HUDEP-2 (cell line): ENCODE results near the gene CFAP300.

ENCODE experiments used
- DNase-seq, 76 experiments: peaks; one replicate each; lab custom pipeline; 2025; ENCODE audit not compliant: unreplicated experiment in 76 of 76; lab: John Stamatoyannopoulos, UW

Gene CFAP300

DNA sequence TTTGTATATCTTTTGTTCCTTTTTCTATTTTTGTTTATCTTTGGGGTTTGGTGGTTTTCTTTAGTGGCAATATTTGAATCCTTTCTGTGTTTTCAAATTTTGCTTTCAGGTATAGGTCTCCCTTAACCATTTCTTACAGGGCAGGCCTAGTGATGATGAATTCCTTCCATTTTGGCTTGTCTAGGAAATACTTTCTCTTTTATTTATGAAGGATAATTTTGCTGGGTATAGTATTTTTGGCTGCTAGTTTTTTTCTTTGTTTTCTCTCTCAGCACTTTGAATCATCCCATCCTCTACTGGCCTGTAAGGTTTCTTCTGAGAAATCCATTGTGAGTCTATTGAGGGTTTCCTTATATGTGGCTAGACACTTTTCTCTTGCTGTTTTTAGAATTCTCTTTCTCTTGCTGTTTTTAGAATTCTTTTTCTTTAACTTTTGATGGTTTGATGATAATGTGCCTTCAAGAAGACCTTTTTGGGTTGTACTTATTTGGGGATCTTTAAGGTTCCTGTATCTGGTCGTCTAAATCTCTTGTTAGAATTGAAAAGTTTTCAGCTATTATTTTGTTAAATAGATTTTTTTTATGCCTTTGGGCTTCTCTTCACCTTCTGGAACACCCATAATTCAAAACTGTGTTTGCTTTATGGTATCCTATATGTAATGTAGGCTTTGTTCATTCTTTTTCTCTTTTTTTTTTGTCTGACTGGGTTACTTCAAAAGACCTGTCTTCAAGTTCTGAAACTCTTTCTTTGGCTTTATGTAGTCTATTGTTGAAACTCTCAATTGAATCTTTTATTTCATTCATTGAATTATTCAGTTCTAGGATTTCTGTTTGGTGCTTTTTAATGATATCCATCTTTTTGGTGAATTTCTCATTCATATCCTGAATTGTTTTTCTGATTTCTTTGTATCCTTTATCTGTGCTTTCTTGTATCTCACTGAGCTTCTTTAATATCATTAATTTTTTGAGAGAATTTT, 24.5 kb downstream of the CFAP300 start:
- DNase-seq, result no peak

DNA sequence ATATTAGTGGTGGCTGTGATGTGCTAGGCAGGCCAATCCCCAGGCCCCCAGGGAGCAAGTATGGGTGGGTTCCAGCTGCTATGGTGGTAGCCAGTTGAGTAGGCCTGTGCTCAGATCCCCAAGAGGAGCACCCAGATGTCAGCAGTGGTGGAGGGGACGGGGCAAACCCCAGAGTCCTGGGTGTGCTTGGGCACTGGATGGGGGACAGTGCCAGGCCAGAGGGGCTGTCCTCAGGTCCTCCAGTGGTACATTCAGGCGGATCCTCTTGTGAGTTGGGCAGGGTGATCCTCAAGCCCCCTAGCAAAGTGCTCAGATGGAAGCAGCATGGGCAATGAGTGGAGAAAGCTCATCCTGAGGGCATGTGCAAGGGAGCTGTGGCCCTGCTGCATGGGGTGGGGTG, 26.0 kb downstream of the CFAP300 start:
- no peak for DNase-seq

DNA sequence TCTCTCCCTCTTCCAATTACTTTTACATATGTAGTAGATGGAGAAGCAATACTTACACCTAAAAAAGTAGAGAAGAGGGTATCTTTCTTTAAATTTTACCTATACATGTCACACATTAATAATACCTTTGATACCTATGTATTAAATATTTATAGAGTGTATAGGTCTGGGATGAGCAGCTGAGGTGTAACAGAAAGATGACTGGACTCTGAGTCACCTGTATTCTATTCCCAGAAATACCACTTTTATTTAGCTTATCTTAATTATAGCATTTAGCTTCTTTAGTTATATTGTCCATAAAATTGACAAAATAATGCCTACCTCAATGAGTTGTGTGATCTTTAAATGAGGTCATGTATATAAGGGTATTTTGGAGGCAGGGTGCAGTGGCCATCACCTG, 32.4 kb downstream of the CFAP300 start:
- DNase-seq, result no peak

DNA sequence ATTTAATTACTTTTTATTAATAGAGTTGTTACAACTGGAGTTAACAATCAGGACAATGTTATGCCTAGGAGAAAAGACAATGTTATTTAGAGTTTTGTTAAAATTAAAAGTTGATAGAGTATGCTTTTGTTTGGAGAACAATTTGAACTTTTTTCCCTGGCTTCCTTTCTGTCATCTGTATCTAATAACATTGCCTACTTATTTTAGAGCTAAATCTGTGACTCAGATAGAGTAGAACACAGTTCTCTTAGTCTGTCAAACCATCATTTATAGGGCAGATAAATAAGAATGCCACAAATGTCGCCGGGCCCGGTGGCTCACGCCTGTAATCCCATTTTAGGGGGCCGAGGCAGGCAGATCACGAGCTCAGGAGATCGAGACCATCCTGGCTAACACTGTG, 34.1 kb downstream of the CFAP300 start:
- no peak for DNase-seq

DNA sequence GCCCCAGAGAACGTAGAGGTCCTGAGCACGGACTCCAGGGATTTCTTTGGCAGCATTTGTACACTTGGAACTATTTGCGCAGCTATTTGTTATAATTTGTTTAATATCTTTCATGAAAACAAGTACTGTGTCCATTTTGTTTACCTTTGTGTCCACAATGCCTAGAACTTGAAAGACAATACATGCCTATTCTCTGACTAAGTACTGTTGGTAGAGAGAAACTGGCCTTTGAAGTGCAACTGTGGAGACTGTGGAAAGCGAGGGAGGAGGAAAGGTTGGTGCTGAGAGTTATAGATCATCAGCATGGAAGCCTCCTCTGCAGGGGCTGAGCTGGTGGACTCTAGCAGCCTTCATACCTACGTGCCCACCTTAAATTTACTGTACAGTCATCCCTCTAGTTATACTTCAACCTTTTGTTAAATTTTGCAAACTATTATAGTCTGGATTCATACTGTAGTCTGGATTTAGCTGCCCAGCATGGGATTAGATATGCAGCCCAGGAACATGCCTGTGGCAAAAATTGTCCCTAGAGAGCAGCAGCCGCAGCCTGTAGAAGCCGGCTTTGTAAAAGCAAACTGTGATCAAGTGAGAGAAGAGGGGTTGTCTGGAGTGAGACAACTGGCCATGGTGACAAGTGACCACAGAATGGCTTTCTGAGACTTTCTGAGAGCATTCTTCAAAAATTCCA, 38.8 kb downstream of the CFAP300 start:
- no peak for DNase-seq

DNA sequence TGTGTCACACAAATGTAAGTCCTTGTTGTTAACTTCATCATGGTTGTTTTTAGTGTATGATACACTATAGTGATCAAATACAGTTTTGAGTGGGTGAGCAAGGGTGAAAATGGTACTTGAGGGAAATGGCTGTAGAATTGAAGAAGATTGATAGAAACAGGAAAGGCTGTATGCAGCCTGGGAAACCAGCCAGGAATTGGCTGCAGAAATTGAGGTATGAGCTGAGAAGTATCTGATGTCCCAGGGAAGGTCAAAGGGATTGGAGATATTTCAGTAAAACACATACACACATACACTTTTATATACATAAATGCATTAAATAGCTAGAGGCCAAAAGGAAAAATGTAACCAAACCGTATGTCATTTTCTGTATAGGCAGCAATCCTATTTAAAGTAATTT, 49.9 kb downstream of the CFAP300 start:
- no peak for DNase-seq

DNA sequence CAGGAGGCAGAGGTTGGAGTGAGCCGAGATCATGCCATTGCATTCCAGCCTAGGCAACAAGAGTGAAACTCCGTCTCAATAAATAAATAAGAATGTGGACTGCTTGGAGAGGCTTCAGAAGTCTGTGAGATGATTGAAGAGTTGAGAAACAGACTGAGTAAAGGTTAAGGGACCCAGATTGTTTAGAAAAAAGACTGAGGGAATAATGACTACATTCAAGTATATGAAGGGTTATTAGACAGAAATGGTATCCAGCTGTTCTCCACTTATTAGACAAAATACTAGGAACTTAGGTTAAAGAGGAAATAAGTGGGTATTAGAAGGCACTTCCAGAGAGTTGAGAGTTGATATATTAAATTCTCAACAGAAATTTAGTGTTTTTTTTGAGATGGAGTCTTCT, 52.5 kb downstream of the CFAP300 start:
- DNase-seq, result no peak

DNA sequence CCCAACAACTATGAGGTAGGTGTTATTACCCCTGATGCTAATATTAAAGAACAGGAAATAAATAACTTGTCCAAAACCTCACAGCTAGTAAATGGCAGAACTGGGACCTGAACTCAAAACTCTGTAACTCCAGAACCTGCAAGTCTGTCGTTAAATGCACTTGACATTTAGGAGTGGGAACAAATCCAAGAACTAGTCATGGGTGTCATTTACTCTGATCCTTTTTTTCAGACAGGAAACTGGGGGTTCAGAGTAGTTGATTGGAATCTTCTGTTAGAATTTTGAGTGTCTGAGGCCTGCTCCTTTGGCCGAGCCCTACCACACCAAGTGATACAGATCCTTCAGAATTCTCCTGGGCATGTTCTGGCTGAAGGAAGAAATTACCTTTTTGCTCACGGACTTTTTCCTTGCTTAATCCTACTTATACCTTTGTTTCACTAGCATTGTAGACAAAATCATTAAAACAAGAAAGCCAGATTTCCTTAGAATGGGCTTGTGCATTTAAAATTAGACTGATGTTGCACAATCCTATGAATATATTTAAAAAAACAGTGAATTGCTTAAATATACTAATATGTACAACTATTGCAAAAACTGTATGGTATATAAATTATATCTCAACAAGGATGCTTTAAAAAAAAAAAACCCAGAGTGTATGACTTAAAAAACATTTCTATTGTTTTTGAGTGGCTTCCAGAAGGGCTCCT, 61.6 kb downstream of the CFAP300 start:
- DNase-seq, result no peak

DNA sequence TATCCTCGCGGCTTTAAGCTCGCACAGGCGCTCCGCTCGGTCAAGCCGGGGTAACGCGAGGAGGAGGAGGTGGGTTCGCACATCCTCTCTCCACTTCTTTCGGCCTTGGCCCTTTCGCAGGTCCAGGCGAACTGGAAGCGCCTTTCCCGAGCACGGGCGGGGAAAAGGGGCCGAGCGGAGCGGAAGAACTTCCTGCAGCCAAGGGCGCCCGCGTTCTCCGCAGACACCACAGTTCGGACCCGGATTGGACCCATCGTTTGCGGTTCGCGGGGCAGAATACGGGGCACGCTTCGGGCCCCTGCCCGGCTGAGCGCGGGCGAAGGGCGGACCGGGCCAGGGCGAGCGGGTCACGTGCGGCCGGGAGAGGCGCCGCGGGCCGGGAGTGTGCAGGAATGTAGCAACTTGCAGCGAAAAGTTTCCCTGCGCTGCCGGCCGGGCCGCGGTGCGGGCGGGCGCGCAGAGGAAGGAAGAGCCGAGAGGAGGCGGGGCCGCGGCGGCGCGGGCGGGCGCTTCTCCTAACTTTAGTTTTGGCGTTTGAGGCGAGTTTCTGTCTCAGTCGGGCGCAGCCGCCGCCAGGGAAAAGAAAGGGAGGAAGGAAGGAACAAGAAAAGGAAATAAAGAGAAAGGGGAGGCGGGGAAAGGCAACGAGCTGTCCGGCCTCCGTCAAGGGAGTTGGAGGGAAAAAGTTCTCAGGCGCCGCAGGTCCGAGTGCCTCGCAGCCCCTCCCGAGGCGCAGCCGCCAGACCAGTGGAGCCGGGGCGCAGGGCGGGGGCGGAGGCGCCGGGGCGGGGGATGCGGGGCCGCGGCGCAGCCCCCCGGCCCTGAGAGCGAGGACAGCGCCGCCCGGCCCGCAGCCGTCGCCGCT, 62.9 kb downstream of the CFAP300 start, which contains the start of gene YAP1:
Gene YAP1 (plus strand): TSS at position 552 of the 865 bp plus-strand sequence. CDS start 402 bp downstream, outside the sequence.
- DNase-seq, result peak in 60 of 76 experiments; percentile 1 to 63 (median 36)

DNA sequence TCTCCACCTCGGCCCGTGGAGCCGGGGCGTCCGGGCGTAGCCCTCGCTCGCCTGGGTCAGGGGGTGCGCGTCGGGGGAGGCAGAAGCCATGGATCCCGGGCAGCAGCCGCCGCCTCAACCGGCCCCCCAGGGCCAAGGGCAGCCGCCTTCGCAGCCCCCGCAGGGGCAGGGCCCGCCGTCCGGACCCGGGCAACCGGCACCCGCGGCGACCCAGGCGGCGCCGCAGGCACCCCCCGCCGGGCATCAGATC, 63.4 kb downstream of the CFAP300 start:
- peak in 1 of 76 experiments; percentile 32 for DNase-seq

DNA sequence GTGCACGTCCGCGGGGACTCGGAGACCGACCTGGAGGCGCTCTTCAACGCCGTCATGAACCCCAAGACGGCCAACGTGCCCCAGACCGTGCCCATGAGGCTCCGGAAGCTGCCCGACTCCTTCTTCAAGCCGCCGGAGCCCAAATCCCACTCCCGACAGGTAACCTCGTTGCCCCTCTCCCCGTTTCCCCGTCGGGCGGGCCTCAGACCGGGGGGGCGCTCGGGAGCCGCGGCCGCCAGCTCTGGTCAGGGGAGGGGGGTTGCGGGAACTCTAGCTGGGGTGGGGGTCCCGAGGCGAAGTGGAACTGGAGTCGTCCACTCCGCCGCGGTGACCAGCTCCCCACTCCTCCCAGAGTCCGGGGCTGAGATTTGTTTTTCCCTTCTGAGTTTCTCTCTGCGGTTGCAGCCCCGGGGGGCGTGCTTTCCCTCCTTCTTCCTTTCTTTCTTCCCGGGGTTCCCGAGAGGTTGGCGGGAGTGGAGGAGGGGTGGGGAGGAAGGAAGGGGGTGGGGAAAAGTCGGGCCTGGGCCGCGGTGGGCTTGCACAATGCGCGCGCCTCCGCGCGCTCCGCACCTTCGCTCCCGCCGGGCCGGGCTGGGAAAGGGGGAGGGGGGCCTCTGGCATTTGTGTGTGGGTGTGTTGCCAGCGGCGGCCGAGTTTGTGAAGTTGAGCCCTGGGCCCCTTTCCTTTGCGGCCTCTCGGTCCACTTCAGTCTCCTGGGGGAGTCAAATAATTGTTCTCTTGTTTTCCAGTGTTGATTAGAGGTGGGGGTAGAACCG, 64.0 kb downstream of the CFAP300 start:
- no peak for DNase-seq

DNA sequence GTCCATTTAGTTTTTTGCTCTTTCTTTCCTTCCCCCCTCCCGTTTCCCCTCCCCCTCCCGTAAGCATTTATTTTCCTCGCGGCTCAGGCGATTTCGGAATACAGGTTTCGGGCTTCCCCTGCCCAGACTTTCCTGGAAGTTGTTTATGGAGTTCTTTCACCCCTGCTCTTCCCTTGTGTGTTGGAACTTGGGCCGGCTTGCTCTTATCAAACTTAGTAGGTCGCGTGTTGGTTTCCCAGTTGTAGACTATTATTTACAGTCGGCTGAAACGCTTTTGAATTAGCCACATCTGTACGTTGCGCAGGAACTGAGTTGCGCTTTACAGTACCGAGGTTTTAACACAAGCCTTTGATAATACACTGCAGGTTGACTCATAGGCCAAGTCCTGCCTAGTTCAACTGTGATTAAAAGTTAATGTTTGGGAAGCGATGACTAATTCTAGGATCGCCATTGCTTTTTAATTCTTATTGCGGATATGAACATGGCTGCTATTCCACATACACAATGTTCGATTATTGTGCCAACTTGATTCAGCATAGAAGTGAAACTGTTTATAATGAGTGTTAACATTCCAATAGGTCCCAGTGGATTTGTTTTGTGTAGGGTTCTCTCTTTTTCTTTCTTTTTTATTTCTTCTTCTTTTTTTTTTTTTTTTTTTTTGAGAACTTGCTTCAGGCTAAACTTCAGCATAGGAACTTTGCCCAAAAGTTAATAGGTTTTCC, 64.7 kb downstream of the CFAP300 start:
- DNase-seq, result no peak

DNA sequence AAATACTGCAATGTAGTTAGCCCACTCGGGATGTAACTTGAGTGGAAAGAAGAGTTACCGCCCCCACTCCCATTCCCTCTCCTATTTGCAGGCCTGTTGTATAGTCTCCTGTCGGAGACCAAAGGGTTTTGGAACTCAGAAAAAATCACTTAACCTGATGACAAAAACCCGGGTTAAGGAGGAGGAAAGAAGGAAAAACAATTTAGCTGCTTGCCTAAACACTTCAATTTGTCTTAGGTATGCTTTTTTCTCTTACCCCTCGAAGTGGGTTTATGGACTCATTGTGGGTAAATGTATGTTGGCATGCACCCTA, 65.2 kb downstream of the CFAP300 start:
- DNase-seq, result no peak

DNA sequence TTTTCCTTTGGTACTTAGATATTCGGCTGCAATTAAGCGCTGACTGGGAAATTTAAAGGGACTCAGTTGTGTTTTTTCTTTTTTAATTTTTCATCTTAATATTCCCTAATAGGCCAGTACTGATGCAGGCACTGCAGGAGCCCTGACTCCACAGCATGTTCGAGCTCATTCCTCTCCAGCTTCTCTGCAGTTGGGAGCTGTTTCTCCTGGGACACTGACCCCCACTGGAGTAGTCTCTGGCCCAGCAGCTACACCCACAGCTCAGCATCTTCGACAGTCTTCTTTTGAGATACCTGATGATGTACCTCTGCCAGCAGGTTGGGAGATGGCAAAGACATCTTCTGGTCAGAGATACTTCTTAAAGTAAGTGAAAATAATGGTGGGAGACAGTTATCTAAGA, 66.8 kb downstream of the CFAP300 start:
- no peak for DNase-seq

DNA sequence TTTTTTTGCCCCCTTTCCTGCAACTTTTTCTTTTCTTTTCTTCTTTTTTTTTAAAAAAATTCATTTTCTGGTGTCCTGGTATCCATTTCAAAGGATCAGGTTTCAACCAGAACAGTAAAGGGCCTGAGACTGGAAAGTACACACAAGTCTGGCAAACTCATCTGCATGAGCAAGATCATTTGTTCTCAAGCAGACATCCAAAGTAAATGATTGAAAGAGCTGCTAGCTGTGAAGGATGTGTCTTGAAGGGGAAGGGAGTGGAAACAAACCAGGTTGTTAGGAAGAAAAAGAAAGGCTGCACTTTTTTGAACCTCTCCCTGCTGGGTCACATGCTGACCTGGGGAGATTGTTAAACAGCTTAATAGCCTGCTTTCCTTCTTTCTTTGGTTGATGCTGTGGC, 68.3 kb downstream of the CFAP300 start:
- DNase-seq, result no peak

DNA sequence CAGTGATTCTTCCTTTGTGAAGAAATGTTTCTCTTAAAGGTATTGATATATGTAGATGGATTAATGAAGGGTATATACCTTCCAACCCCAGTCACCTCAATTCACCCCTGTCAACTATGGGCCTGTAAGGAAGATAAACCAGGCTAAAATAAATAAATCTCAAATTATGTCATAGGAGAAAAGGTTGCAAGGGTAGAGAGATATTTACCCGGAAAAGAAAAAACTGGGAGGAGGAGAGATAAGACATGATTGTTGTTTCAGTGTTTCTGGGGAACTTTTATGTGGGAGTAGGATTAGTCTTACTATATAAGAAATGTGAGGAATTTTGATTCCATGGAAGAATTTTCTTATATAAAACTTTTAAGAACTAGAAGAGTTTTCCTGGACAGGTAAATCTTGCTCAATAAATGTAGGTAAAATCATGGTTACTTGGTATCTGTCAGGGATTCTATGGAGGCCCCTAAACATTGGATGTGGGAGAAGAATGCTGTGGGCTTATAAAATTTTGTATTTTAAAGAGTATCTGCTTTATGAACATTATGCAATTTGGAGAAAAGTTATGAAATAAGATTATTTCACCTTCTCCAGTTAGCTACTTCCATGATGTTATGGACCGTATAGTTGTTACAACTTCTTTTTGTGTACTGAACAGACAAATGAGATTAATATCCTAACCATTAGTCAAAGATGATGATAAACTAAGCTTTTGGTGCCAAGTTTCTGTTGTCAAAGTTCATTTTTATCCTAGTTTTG, 69.4 kb downstream of the CFAP300 start:
- no peak for DNase-seq

DNA sequence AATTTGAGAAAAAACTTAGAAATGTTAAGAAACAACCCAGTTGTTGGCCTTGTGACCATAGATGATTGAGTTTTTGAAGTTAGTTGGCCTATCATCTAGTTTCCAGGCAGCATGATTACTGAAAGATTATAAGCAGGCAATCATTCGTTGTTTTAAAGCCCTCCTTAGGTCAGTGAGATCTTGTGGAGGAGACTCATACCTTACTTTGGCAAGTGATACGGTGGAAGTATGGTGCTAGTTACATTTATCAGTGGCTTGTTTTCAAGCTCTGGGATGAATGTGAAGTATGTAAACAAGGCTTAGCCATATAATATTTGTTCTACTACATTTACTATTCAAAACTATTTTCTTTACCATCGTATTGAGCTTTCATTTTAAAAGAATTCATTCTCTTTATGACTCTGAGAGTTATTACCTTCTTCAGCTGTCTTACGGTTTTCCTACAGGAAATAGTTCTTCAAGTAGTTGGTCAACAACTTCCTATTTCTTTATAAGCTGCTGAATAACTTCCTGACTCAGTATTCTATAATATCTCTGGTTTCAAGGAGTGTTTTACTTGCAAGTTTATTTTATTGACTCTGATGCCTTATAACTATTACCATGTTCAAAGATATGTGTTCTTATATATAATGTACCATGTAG, 70.4 kb downstream of the CFAP300 start:
- no peak for DNase-seq

DNA sequence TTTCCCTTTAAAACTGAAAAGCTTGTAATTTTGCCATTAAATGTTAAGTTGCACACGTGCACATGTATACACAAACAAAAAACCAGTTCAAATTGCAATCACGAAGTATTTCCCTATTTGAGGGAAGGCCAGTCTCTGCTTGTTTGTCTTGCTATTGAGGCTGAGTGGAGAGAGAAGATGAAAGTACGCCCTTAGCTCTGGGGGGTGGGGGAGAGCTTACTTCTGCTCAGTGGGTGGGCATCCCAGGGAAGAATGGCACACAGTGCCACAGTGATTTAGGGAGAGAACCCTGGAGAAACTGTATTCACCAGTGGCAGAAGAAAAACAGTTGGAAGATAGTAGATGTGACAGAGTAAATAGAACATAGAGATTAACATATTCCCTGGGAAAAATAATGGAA, 71.7 kb downstream of the CFAP300 start:
- no peak for DNase-seq
